ENCODE results near the gene VASP.

Gene VASP

DNA sequence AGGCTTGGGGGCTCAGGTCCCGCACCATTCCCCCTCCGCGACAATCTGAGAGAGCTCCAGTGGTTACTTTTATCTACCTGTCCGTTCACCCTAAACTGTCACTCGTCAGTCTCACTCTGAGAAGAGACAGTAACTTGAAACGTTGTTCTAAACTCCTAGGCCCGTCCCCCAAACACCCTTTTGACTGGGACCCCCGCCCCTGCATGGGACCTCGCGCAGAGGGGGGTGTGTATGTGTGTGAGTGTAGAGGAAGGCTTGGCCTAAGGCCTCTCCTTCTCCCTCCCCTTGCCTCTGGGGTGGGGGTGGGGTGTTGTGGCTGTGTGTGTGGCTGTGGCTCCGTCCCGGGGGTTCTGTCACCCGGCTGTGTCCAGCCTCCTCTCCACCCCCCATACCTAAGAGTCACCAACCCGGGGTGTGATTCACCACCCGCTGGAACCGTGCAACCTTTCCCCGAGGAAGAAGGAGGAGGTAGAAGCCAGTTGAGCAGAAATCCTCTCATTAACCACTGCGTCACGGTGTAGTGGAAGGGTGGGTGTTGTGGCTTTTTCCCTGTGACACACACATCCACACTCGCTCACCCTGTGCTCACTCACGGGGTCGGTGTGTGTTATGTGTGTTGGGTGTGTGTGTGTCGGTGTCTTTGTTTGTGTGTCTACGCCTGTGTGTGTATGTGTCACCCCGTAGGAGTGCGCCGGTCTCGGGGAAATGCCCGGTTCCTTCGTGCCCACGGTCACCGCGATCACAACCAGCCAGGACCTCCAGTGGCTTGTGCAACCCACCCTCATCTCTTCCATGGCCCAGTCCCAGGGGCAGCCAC lies 37.1 kb upstream of the VASP start:
- TF ChIP-seq CREB1 (IDR thresholded peaks at IDR 0.05; ENCODE audit: low read depth) (no peak), EGR1 (IDR thresholded peaks at IDR 0.05) (no peak), TCF12 (IDR thresholded peaks at IDR 0.05; ENCODE audit: low read depth) (no peak), RAD21 (IDR thresholded peaks at IDR 0.05; ENCODE audit: low read depth) (no peak), NFIC (IDR thresholded peaks at IDR 0.05) (no peak), CEBPB (IDR thresholded peaks at IDR 0.05) (no peak), TEAD4 (IDR thresholded peaks at IDR 0.05) (no peak), ZBTB7A (IDR thresholded peaks at IDR 0.05; ENCODE audit: low read depth) (no peak), EP300 (IDR thresholded peaks at IDR 0.05; ENCODE audit: borderline replicate concordance) (no peak), FOXM1 (IDR thresholded peaks at IDR 0.05; ENCODE audit: borderline replicate concordance, low read depth) (no peak), YY1 (IDR thresholded peaks at IDR 0.05; ENCODE audit: low read depth) (no peak), TAF1 (IDR thresholded peaks at IDR 0.05; ENCODE audit: low read depth) (no peak)
- TF ChIP-seq, protein P1, sequence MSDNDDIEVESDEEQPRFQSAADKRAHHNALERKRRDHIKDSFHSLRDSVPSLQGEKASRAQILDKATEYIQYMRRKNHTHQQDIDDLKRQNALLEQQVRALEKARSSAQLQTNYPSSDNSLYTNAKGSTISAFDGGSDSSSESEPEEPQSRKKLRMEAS (IDR thresholded peaks at IDR 0.05): no peak
- TF ChIP-seq, protein P2, sequence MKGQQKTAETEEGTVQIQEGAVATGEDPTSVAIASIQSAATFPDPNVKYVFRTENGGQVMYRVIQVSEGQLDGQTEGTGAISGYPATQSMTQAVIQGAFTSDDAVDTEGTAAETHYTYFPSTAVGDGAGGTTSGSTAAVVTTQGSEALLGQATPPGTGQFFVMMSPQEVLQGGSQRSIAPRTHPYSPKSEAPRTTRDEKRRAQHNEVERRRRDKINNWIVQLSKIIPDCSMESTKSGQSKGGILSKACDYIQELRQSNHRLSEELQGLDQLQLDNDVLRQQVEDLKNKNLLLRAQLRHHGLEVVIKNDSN (IDR thresholded peaks at IDR 0.05): no peak
- TF ChIP-seq, protein P3, sequence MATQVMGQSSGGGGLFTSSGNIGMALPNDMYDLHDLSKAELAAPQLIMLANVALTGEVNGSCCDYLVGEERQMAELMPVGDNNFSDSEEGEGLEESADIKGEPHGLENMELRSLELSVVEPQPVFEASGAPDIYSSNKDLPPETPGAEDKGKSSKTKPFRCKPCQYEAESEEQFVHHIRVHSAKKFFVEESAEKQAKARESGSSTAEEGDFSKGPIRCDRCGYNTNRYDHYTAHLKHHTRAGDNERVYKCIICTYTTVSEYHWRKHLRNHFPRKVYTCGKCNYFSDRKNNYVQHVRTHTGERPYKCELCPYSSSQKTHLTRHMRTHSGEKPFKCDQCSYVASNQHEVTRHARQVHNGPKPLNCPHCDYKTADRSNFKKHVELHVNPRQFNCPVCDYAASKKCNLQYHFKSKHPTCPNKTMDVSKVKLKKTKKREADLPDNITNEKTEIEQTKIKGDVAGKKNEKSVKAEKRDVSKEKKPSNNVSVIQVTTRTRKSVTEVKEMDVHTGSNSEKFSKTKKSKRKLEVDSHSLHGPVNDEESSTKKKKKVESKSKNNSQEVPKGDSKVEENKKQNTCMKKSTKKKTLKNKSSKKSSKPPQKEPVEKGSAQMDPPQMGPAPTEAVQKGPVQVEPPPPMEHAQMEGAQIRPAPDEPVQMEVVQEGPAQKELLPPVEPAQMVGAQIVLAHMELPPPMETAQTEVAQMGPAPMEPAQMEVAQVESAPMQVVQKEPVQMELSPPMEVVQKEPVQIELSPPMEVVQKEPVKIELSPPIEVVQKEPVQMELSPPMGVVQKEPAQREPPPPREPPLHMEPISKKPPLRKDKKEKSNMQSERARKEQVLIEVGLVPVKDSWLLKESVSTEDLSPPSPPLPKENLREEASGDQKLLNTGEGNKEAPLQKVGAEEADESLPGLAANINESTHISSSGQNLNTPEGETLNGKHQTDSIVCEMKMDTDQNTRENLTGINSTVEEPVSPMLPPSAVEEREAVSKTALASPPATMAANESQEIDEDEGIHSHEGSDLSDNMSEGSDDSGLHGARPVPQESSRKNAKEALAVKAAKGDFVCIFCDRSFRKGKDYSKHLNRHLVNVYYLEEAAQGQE (IDR thresholded peaks at IDR 0.05; ENCODE audit: low read depth): no peak

DNA sequence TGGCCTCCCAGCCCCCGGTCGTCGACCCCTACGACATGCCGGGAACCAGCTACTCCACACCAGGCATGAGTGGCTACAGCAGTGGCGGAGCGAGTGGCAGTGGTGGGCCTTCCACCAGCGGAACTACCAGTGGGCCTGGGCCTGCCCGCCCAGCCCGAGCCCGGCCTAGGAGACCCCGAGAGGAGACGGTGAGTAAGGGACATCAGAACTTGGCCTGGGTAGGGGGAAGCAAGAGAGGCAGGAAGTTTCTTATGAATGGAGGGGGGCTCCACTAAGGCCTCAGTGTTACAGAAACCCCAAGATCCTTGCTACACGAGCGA lies 36.6 kb upstream of the VASP start:
- TF ChIP-seq CREB1 (IDR thresholded peaks at IDR 0.05; ENCODE audit: low read depth) (no peak), CEBPB (IDR thresholded peaks at IDR 0.05) (no peak), EP300 (IDR thresholded peaks at IDR 0.05; ENCODE audit: borderline replicate concordance) (no peak), TCF12 (IDR thresholded peaks at IDR 0.05; ENCODE audit: low read depth) (no peak), RAD21 (IDR thresholded peaks at IDR 0.05; ENCODE audit: low read depth) (no peak), YY1 (IDR thresholded peaks at IDR 0.05; ENCODE audit: low read depth) (no peak), FOXM1 (IDR thresholded peaks at IDR 0.05; ENCODE audit: borderline replicate concordance, low read depth) (no peak), NFIC (IDR thresholded peaks at IDR 0.05) (no peak), TEAD4 (IDR thresholded peaks at IDR 0.05) (no peak), EGR1 (IDR thresholded peaks at IDR 0.05) (no peak), ZBTB7A (IDR thresholded peaks at IDR 0.05; ENCODE audit: low read depth) (no peak)
- TF ChIP-seq, protein P1 (IDR thresholded peaks at IDR 0.05): no peak

DNA sequence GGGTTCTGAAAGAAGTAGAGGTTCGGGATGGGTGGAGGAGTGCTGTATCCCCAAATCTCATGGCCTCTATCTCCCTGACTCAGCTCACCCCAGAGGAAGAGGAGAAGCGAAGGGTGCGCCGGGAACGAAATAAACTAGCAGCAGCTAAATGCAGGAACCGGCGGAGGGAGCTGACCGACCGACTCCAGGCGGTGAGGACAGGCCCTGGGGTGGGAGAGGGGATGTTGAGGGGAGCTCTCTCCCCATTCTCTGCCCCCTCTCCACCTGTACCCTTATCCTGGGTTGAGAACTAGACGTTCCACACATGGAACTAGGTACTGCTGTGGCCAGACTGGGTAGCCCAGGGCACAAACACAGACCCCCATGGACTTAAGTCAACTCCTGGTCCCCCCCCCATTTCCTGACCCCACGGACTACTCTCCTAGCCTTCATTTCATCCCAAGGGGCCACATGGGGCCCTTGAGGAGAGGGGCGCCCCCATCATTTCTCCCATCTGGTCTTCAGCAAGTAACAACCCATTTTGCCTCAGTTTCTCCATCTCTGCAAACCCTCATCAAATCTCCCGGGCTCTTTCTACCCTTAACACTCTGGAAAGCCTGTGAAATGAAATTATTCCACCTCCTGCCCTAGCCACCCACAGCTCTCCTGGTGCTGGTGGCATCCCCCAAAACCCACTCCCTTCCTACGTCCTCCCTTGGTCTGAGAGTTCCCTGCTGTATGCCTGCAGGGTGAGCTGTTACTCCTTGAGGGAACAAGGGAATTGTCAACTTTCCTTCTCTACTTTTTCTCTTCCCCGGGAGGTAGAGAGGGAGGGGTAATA lies 36.0 kb upstream of the VASP start:
- no peak for TF ChIP-seq TCF12 (IDR thresholded peaks at IDR 0.05; ENCODE audit: low read depth)
- no peak for TF ChIP-seq TEAD4 (IDR thresholded peaks at IDR 0.05)
- TF ChIP-seq, protein P1 (IDR thresholded peaks at IDR 0.05): no peak
- TF ChIP-seq CEBPB (IDR thresholded peaks at IDR 0.05): no peak
- no peak for TF ChIP-seq EP300 (IDR thresholded peaks at IDR 0.05; ENCODE audit: borderline replicate concordance)
- TF ChIP-seq, protein P2 (IDR thresholded peaks at IDR 0.05): no peak
- TF ChIP-seq EGR1 (IDR thresholded peaks at IDR 0.05): no peak
- TF ChIP-seq ZBTB7A (IDR thresholded peaks at IDR 0.05; ENCODE audit: low read depth): no peak
- TF ChIP-seq YY1 (IDR thresholded peaks at IDR 0.05; ENCODE audit: low read depth): no peak
- no peak for TF ChIP-seq FOXM1 (IDR thresholded peaks at IDR 0.05; ENCODE audit: borderline replicate concordance, low read depth)
- no peak for TF ChIP-seq CREB1 (IDR thresholded peaks at IDR 0.05; ENCODE audit: low read depth)
- TF ChIP-seq, protein P3 (IDR thresholded peaks at IDR 0.05; ENCODE audit: low read depth): no peak

DNA sequence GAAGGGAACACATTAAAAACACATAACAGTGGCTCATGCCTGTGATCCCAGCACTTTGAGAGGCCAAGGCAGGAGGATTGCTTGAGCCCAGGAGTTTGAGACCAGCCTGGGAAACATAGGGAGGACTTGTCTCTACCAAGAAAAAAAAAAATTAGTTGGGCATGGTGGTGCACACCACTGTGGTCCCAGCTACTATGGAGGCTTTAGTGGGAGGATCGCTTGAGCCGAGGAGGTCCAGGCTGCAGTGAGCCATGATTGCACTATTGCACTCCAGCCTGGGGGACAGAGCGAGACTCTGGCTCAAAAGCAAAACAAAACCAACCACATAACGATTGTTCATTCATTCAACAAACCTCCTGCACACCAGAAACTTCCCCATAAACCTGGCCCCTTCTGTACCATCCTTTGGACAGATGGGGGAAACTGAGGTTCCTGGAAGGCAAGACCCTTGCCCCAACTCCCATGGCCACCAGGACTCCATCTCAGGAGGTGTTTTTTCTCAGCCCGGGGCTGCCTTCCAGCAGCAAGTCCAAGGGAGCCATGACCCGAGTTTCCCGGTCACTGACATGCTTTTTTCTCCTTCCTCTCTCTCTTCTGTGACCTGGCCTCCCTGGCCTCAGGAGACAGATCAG lies 35.2 kb upstream of the VASP start:
- TF ChIP-seq YY1 (IDR thresholded peaks at IDR 0.05; ENCODE audit: low read depth): no peak
- TF ChIP-seq EGR1 (IDR thresholded peaks at IDR 0.05): no peak
- TF ChIP-seq, protein P3 (IDR thresholded peaks at IDR 0.05; ENCODE audit: low read depth): no peak
- TF ChIP-seq NFIC (IDR thresholded peaks at IDR 0.05): no peak
- no peak for TF ChIP-seq ZBTB7A (IDR thresholded peaks at IDR 0.05; ENCODE audit: low read depth)
- TF ChIP-seq, protein P2 (IDR thresholded peaks at IDR 0.05): no peak
- no peak for TF ChIP-seq TEAD4 (IDR thresholded peaks at IDR 0.05)
